ENCODE data around the gene PLCD3. TPM values are rescaled to one million over a fixed set of nuclear protein-coding genes. Genes with fewer than 3 reads are reported as not detected.

PLCD3 gene
- total and polyA plus RNA-seq, 10 of the 15 experiments (the other 5 are each of a cell fraction or from before 2014, with no cell fraction given): 0.02 to 1.6 (median 0.44) TPM

DNA sequence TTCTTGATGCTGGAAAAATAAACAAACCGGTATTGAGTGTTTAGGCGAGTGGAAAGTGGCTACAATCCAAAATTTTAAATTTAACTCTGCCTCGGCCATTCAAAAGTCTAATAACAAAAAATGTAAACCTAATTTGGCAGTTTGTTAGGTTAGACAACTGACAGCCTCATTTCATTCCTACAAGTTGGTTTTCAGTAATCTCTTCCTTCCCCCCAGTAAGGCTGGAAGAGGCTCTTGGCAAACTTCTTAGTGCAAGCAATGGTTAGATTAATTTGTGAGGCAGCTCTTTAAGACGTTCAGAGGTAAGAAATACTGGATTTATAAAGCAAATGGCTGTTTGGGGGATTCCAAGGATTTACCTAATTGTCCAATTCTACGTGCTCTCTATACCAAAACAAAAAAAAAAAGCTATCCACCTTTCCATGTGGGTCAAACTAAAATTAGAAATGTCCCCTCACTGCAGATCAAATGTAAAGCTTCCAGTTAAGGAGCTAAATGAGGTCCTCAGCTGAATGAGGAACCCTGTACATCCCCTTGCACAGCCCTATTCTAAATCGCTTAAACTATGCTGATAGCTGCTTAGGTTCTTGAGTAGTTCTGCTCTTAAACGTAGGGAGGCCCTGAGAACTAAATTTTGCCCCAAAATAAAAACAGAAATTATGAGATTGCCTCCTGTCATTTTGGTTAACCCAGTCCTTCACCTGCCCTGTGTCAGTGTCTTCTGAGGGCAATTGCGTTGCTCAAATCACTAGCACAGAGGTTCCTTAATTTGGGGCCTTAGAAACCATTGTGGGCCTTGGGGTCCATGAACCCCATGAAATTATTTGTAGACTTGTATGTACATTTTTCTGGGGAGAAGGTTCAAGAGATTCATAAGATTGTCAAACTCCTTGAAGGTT, 18.8 kb upstream of the PLCD3 start:
- ChIA-PET RAD21 (ENCODE audit: unreplicated experiment) (interaction anchor here (0.9 to 6.7 kb wide), 16 partner anchors 9 to 373 kb away, joined by 3 to 121 read pairs (median 4); partner anchors contain the start of genes ACBD4, FMNL1, HEXIM2 and NMT1), CTCF (interaction anchor here (0.6 to 11.0 kb wide), 33 partner anchors 10 to 376 kb away, joined by 3 to 280 read pairs (median 5); partner anchors contain the start of genes ACBD4, EFTUD2 and HEXIM2)
- no peak for TF ChIP-seq KLF5 (IDR thresholded peaks at IDR 0.05; ENCODE audit: partially characterized antibody)
- TF ChIP-seq POLR2AphosphoS5 (IDR thresholded peaks at IDR 0.05; ENCODE audit: low read length): peak; percentile 57
- TF ChIP-seq ELK1 (IDR thresholded peaks at IDR 0.05; ENCODE audit: low read depth, low read length): no peak
- no peak for TF ChIP-seq JUND (IDR thresholded peaks at IDR 0.05; ENCODE audit: low read depth, low read length)
- peak; percentile 43; the same call in 1 of the 2 replicates for TF ChIP-seq SPI1 (IDR thresholded peaks at IDR 0.05; ENCODE audit: borderline replicate concordance, insufficient read depth, low read depth, low read length)
- TF ChIP-seq MTA3 (IDR thresholded peaks at IDR 0.05; ENCODE audit: borderline replicate concordance, low read length): no peak

More for the DNA sequence above, 18.8 kb upstream of the PLCD3 start:
- FAIRE-seq (no peak), ATAC-seq (no peak), DNase-seq (ENCODE audit: low read depth, low spot score) (no peak)
- Histone ChIP-seq H3K4me2 (ENCODE audit: control insufficient read depth, insufficient read depth) (peak overlapping the region; percentile 94), H3K36me3 (ENCODE audit: control insufficient read depth in 2 of 2, insufficient read depth in 2 of 2, low read length in 1 of 2) (no peaks in the 10 kb centered on the region), H3K27ac (ENCODE audit: control insufficient read depth, insufficient read depth) (peak overlapping the region; percentile 81), H3K27me3 (replicated peaks in 1 of 2; ENCODE audit: control insufficient read depth in 2 of 2, insufficient read depth in 2 of 2, low read length in 1 of 2) (no peaks in the 10 kb centered on the region), H3K9me3 (replicated peaks; ENCODE audit: control insufficient read depth, insufficient read depth, low read length) (no peaks in the 10 kb centered on the region), H3K4me3 (peak overlapping the region; percentile 96), H2AFZ (ENCODE audit: control insufficient read depth, low read depth, low read length) (no peak overlapping the region), H3K4me1 (ENCODE audit: control insufficient read depth, insufficient read depth, low read length) (peaks cover 13% of the 10 kb centered on the region), H3K79me2 (ENCODE audit: control insufficient read depth, insufficient read depth, low read length) (peaks cover 48% of the 10 kb centered on the region), H3K9ac (ENCODE audit: control insufficient read depth, insufficient read depth, low read length) (peak overlapping the region; percentile 69), H4K20me1 (ENCODE audit: control insufficient read depth, insufficient read depth) (no peaks in the 10 kb centered on the region; the same call in 1 of the 2 replicates)
- BruUV-seq (replicated peaks): no TSS peak
- ChIA-PET POLR2A (interaction anchor here (0.5 to 7.1 kb wide), 26 partner anchors 10 to 693 kb away, joined by 3 to 239 read pairs (median 5); partner anchors contain the start of genes ACBD4, DBF4B, HEXIM2 and MAP3K14), SMC1A (ENCODE audit: uncharacterized antibody, unreplicated experiment) (interaction anchor here (1.2 to 6.7 kb wide), 12 partner anchors 9 to 97 kb away, joined by 3 to 114 read pairs (median 6); partner anchors contain the start of genes ACBD4 and HEXIM2)
- whole genome bisulfite sequencing (ENCODE audit: insufficient coverage, insufficient replicate concordance, low lambda C conversion rate, missing lambda C conversion rate): 51% methylated on average over 8 of the region's 8 CpGs
- intact Hi-C loops (cut with micrococcal nuclease; ENCODE audit: unreplicated experiment) (no loop called here), in situ Hi-C loops (cut with MboI) (no loop called here)
